Body of pancreas (tissue), 4 donors: ENCODE data around the gene ST6GALNAC6. TPM values are rescaled to one million over a fixed set of nuclear protein-coding genes. Genes with fewer than 3 reads are reported as not detected.

Experiments used
- ATAC-seq: fragments of 150-250 bp; one replicate; pipeline ENCODE4 v1.9.1; 2016
- DNase-seq, 4 donors: peaks; one replicate each; pipeline ENCODE4 v3.0.0-alpha.2; 2019
- H3K27ac ChIP-seq, 4 donors: fragments of 200-600 bp; sonication (generic); 1 replicate in 3 of 4; 2 replicates in 1 of 4; pipeline versions ENCODE4 v1.5.1 to v1.6.1; 2016 to 2019; ENCODE audit warnings: mild to moderate bottlenecking in 1 of 4, mixed read lengths in 1 of 4, moderate library complexity in 1 of 4
- H3K27me3 ChIP-seq, 2 donors: fragments of 200-600 bp; sonication (generic); one replicate each; pipeline ENCODE4 v1.6.0; 2016; ENCODE audit warnings: mild to moderate bottlenecking in 1 of 2
- H3K36me3 ChIP-seq, 2 donors: fragments of 200-600 bp; sonication (generic); replicated peaks in 1 of 2; 2 replicates each; pipeline ENCODE4 v1.5.1; 2016; ENCODE audit warnings: low read depth in 2 of 2; ENCODE audit not compliant: insufficient read depth in 1 of 2
- H3K4me1 ChIP-seq: fragments of 200-600 bp; sonication (generic); one replicate; pipeline ENCODE4 v1.6.0; 2016
- H3K4me3 ChIP-seq, 2 donors: fragments of 200-600 bp; sonication (generic); 1 replicate in 1 of 2; 2 replicates in 1 of 2; pipeline ENCODE4 v1.5.1; 2016 to 2019
- H3K9me3 ChIP-seq, 3 donors: fragments of 200-600 bp; sonication (generic); 1 replicate in 2 of 3; 2 replicates in 1 of 3; pipeline ENCODE4 v1.5.1; 2016
- POLR2A ChIP-seq, 3 donors: fragments of 450-650 bp; IDR thresholded peaks; one replicate each; pipeline ENCODE4 v1.6.1; 2016; ENCODE audit warnings: antibody characterized with exemption in 3 of 3, mild to moderate bottlenecking in 2 of 3
- WGBS, 2 donors: methylation state at CpG; one replicate each; pipeline ENCODE4 v1.1.5; 2017; 5-methylcytosine and 5-hydroxymethylcytosine counted together
- intact Hi-C: fragments of 100-400 bp; cut with DNase I; formaldehyde crosslinking; loops from one replicate; pipeline ENCODE4 v1.15.1; 2023
- total RNA-seq, 2 donors: library from RNA; depleted of rRNA; stranded (reverse); fragments of >200 nt; gene quantifications; one replicate each; pipeline ENCODE4 v1.1.0, GENCODE V29; 2016
- TF ChIP-seq, protein P1 (sequence below), 7 experiments: fragments of 450-650 bp in 4 of 7; fragments of 200-600 bp in 3 of 7; sonication (generic) in 3 of 7; IDR thresholded peaks; one replicate each; pipeline ENCODE4 v1.5.1; 2016 to 2019; ENCODE audit warnings: antibody characterized with exemption in 7 of 7

Gene ST6GALNAC6
- total RNA-seq, 2 donors from 2014 or later = 46.1 to 66.7 TPM

- DNase-seq = peak; percentile 76 to 92 (median 82)
- no peaks in the 10 kb centered on the region for H3K36me3 ChIP-seq
- ATAC-seq = peak; percentile 41
- H3K27ac ChIP-seq = no peak overlapping the region
- H3K27me3 ChIP-seq = no peaks in the 10 kb centered on the region
- TF ChIP-seq, protein P1, sequence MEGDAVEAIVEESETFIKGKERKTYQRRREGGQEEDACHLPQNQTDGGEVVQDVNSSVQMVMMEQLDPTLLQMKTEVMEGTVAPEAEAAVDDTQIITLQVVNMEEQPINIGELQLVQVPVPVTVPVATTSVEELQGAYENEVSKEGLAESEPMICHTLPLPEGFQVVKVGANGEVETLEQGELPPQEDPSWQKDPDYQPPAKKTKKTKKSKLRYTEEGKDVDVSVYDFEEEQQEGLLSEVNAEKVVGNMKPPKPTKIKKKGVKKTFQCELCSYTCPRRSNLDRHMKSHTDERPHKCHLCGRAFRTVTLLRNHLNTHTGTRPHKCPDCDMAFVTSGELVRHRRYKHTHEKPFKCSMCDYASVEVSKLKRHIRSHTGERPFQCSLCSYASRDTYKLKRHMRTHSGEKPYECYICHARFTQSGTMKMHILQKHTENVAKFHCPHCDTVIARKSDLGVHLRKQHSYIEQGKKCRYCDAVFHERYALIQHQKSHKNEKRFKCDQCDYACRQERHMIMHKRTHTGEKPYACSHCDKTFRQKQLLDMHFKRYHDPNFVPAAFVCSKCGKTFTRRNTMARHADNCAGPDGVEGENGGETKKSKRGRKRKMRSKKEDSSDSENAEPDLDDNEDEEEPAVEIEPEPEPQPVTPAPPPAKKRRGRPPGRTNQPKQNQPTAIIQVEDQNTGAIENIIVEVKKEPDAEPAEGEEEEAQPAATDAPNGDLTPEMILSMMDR (IDR thresholded peaks at IDR 0.05) = no peak
- no peak for TF ChIP-seq POLR2A (IDR thresholded peaks at IDR 0.05)
- no peak overlapping the region for H3K4me3 ChIP-seq
- H3K9me3 ChIP-seq = no peaks in the 10 kb centered on the region
- peaks cover 45% of the 10 kb centered on the region for H3K4me1 ChIP-seq
- intact Hi-C loops = loop anchor here (10.0 kb wide), 2 partner anchors 139 to 279 kb away; partner anchors contain the start of gene TOR2A
- 20 to 34% methylated on average over 1 to 8 of the region's 10 CpGs for WGBS, 2 donors
Measured at GRCh38 chr9:127873886-127874285, 25.5 kb downstream of the ST6GALNAC6 start.

GRCh38 chr9:127873223-127873691, 26.1 kb downstream of the ST6GALNAC6 start:
- ATAC-seq = no peak
- H3K9me3 ChIP-seq = no peaks in the 10 kb centered on the region
- DNase-seq = no peak
- no peaks in the 10 kb centered on the region for H3K27me3 ChIP-seq
- H3K4me3 ChIP-seq = no peak overlapping the region
- WGBS, 2 donors = 90% methylated on average over 14 of the region's 19 CpGs; no CpG with 5 or more reads in 1 of the 2 donors
- no peaks in the 10 kb centered on the region for H3K36me3 ChIP-seq
- H3K27ac ChIP-seq = no peak overlapping the region
- peaks cover 43% of the 10 kb centered on the region for H3K4me1 ChIP-seq
- TF ChIP-seq, protein P1 (IDR thresholded peaks at IDR 0.05) = no peak
- TF ChIP-seq POLR2A (IDR thresholded peaks at IDR 0.05) = no peak
- intact Hi-C loops = loop anchor here (10.0 kb wide), 2 partner anchors 138 to 278 kb away; partner anchors contain the start of gene TOR2A

DNA sequence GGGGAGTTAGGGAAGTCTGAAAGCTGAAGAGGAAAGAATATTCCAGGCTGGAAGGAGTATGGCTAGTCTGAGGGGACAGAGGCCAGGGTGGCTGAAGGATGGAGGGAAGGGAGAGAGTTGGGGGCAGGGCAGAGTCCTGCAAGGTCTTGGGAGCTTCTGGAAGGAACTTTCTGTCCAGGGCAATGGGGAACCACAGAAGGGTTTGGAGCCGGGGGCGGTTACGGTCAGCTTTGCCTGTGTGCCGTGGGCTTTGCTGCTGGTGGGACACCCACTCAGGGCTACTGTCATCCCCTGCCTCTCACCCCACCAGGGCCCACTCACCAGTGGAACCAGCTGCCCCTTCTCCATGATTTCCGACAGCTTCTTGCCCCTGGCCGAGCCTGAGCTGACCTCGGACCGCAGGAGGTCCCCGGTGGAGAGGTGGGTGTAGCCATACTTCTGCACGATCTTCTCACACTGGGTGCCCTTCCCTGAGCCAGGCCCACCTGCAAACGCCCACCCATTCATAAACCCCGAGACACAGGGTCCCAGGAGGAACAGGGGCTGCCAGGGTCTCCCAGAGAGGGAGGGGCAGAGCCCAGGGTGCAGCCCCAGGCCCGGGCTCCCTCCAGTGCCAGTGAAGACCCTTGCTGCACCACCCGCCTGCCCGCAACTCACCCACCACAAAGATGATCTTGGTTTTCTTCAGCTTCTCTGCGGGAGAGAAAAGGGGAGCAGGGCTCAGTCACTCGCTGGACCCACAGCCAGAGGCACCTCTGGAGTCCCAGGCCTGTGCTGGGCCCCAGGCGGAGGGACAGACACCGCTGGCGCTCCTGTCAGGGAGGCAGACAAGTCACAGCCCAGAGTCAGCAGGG, 26.8 kb downstream of the ST6GALNAC6 start:
- H3K4me3 ChIP-seq = no peak overlapping the region
- no peaks in the 10 kb centered on the region for H3K27me3 ChIP-seq
- H3K27ac ChIP-seq = no peak overlapping the region
- 91 to 92% methylated on average over 14 to 19 of the region's 20 CpGs for WGBS, 2 donors
- H3K9me3 ChIP-seq = no peaks in the 10 kb centered on the region
- ATAC-seq = no peak
- no peaks in the 10 kb centered on the region for H3K36me3 ChIP-seq
- no peak for DNase-seq
- peaks cover 36% of the 10 kb centered on the region for H3K4me1 ChIP-seq
- TF ChIP-seq, protein P1 (IDR thresholded peaks at IDR 0.05) = no peak
- TF ChIP-seq POLR2A (IDR thresholded peaks at IDR 0.05) = no peak
- intact Hi-C loops = loop anchor here (10.0 kb wide), 2 partner anchors 138 to 278 kb away; partner anchors contain the start of gene TOR2A

DNA sequence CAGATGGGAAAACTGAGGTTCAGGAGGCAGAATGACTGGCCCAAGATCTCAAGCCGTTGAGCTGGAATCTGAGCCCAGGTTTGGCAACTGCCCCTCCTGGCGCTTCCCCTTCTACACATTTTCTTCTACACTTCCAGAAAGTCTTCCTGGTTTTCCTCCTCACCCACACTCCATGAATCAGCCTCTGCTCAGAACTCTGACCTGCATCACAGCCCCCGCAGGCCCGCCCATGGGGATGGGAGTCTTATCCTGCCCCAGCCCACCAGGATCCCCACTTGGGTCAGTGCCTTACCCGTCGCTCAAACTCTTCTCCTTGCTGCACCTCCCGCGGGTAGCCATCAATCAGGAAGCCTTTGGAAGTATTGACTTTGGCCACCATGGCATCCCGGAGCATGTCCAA, 27.9 kb downstream of the ST6GALNAC6 start:
- DNase-seq = no peak
- TF ChIP-seq, protein P1 (IDR thresholded peaks at IDR 0.05) = no peak
- TF ChIP-seq POLR2A (IDR thresholded peaks at IDR 0.05) = no peak
- H3K4me1 ChIP-seq = peaks cover 30% of the 10 kb centered on the region
- H3K4me3 ChIP-seq = no peak overlapping the region
- H3K27ac ChIP-seq = no peak overlapping the region
- no peaks in the 10 kb centered on the region for H3K27me3 ChIP-seq
- 82 to 87% methylated on average over 9 of the region's 9 CpGs for WGBS, 2 donors
- no peak for ATAC-seq
- intact Hi-C loops = loop anchor here (10.0 kb wide), 2 partner anchors 137 to 277 kb away; partner anchors contain the start of gene TOR2A
- no peaks in the 10 kb centered on the region for H3K9me3 ChIP-seq
- H3K36me3 ChIP-seq = no peaks in the 10 kb centered on the region
